GM10847 (cell line): Measurements from ENCODE around the gene ZNF430.

Experiments used
- POLR2A ChIP-seq: IDR thresholded peaks from 2 replicates; pipeline ENCODE4 v1.6.1; 2011; ENCODE audit not compliant: insufficient read length; ENCODE audit errors: extremely low read depth

ZNF430 gene

GRCh38 chr19:21101521-21102242, 81.2 kb downstream of the ZNF430 start:
- no peak for TF ChIP-seq POLR2A

DNA sequence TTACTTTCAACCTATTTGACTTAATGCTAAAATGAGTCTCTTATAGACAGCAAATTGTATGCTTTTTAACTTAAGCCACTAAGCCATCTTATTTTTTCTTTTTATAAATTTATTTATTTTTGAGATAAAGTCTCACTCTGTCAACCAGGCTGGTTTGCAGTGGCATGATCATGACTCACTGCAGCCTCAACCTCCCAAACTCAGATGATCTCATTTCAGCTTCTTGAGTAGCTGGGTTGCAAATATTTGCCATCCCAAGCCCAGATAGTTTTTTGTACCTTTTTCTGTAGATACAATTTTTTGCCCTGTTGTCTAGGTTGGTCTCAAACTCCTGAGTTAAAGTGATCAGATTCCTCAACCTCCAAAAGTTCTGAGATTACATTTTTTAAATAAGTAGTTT, 88.7 kb downstream of the ZNF430 start:
- no peak for TF ChIP-seq POLR2A
